ENCODE results near the gene EXOC5.
"Not testable (repeated sequence)": the region's sequence is repeated elsewhere in the genome, so short reads cannot be mapped to it uniquely, and the experiment has no call there.

Gene EXOC5

GRCh38 chr14:57268161-57269069 lies at the start of gene EXOC5, which contains the start of gene AP5M1:
Gene EXOC5, minus strand, starts transcription at chr14:57268905. Its CDS starts 257 bp downstream, at chr14:57268648.
Gene AP5M1, plus strand, starts transcription at chr14:57268971. Its CDS starts 344 bp downstream, at chr14:57269315.
- peak; percentile 92 for DNase-seq

- peak; percentile 72 for DNase-seq
These were observed 48.6 kb upstream of the EXOC5 start for GRCh38 chr14:57317248-57317833.

- DNase-seq, result no peak
These were observed 45.8 kb upstream of the EXOC5 start for GRCh38 chr14:57314396-57315089.

- DNase-seq, result no peak
These were observed 34.2 kb upstream of the EXOC5 start for GRCh38 chr14:57302883-57303282.

GRCh38 chr14:57299511-57299910 lies 30.8 kb upstream of the EXOC5 start:
- no peak for DNase-seq

- DNase-seq, result no peak
These were observed 29.1 kb upstream of the EXOC5 start for GRCh38 chr14:57297852-57298251.

- DNase-seq, result no peak
These were observed 26.5 kb upstream of the EXOC5 start for GRCh38 chr14:57295239-57295638.

- DNase-seq, result peak; percentile 7
These were observed 25.4 kb upstream of the EXOC5 start for GRCh38 chr14:57293866-57294837.

- no peak for DNase-seq
These were observed 23.3 kb upstream of the EXOC5 start for GRCh38 chr14:57291692-57292647.

- no peak for DNase-seq
These were observed 22.0 kb upstream of the EXOC5 start for GRCh38 chr14:57290751-57291150.

- no peak for DNase-seq
These were observed 19.0 kb upstream of the EXOC5 start for GRCh38 chr14:57287745-57288144.

- no peak for DNase-seq
These were observed 8.4 kb upstream of the EXOC5 start for GRCh38 chr14:57277062-57277461.

GRCh38 chr14:57275023-57275664 lies 6.4 kb upstream of the EXOC5 start:
- DNase-seq, result no peak

GRCh38 chr14:57274551-57274950 lies 5.8 kb upstream of the EXOC5 start:
- no peak for DNase-seq

- no peak for DNase-seq
These were observed 4.5 kb upstream of the EXOC5 start for GRCh38 chr14:57273236-57273635.

- no peak for DNase-seq
These were observed 2.6 kb downstream of the EXOC5 start for GRCh38 chr14:57266065-57266464.

GRCh38 chr14:57262117-57262516 lies 6.6 kb downstream of the EXOC5 start:
- no peak for DNase-seq

GRCh38 chr14:57261604-57262003 lies 7.1 kb downstream of the EXOC5 start:
- DNase-seq, result no peak

- DNase-seq, result no peak
These were observed 9.0 kb downstream of the EXOC5 start for GRCh38 chr14:57259672-57260071.

- not testable (repeated sequence) for DNase-seq
These were observed 10.5 kb downstream of the EXOC5 start for GRCh38 chr14:57258221-57258620.

GRCh38 chr14:57254884-57255283 lies 13.8 kb downstream of the EXOC5 start:
- DNase-seq, result no peak

Data from fibroblast of skin of right quadriceps (primary cell).